Measurements from ENCODE around the gene PEAK1.

DNA sequence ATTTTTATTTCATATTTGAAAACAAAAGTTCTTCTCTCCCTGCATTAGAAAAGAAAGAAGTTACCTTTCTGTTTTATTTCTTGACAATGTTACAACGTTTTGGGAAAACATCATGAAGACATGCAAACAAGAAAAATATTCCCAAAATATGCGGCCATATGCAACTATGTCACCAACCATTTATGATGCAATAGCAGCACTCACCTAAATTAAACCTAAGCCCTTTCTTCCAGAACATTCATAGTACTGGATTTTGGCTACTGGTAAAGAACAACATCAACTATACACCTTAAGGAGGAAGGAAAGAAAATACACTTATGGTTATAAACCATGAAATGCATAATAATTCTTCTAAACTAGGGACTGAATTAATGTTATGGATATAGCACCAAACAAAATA, 164.5 kb downstream of the PEAK1 start:
- TF ChIP-seq, protein P1, sequence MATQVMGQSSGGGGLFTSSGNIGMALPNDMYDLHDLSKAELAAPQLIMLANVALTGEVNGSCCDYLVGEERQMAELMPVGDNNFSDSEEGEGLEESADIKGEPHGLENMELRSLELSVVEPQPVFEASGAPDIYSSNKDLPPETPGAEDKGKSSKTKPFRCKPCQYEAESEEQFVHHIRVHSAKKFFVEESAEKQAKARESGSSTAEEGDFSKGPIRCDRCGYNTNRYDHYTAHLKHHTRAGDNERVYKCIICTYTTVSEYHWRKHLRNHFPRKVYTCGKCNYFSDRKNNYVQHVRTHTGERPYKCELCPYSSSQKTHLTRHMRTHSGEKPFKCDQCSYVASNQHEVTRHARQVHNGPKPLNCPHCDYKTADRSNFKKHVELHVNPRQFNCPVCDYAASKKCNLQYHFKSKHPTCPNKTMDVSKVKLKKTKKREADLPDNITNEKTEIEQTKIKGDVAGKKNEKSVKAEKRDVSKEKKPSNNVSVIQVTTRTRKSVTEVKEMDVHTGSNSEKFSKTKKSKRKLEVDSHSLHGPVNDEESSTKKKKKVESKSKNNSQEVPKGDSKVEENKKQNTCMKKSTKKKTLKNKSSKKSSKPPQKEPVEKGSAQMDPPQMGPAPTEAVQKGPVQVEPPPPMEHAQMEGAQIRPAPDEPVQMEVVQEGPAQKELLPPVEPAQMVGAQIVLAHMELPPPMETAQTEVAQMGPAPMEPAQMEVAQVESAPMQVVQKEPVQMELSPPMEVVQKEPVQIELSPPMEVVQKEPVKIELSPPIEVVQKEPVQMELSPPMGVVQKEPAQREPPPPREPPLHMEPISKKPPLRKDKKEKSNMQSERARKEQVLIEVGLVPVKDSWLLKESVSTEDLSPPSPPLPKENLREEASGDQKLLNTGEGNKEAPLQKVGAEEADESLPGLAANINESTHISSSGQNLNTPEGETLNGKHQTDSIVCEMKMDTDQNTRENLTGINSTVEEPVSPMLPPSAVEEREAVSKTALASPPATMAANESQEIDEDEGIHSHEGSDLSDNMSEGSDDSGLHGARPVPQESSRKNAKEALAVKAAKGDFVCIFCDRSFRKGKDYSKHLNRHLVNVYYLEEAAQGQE (IDR thresholded peaks at IDR 0.05), result no peak
- TF ChIP-seq, protein P2, sequence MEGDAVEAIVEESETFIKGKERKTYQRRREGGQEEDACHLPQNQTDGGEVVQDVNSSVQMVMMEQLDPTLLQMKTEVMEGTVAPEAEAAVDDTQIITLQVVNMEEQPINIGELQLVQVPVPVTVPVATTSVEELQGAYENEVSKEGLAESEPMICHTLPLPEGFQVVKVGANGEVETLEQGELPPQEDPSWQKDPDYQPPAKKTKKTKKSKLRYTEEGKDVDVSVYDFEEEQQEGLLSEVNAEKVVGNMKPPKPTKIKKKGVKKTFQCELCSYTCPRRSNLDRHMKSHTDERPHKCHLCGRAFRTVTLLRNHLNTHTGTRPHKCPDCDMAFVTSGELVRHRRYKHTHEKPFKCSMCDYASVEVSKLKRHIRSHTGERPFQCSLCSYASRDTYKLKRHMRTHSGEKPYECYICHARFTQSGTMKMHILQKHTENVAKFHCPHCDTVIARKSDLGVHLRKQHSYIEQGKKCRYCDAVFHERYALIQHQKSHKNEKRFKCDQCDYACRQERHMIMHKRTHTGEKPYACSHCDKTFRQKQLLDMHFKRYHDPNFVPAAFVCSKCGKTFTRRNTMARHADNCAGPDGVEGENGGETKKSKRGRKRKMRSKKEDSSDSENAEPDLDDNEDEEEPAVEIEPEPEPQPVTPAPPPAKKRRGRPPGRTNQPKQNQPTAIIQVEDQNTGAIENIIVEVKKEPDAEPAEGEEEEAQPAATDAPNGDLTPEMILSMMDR (IDR thresholded peaks at IDR 0.05), result no peak
- TF ChIP-seq HOXB5 (CRISPR knock-in tag; IDR thresholded peaks at IDR 0.05) (no peak), JUN (IDR thresholded peaks at IDR 0.05) (no peak), POLR2A (IDR thresholded peaks at IDR 0.05; ENCODE audit: low read length) (no peak), KDM1A (IDR thresholded peaks at IDR 0.05; ENCODE audit: low read depth) (no peak), MAZ (IDR thresholded peaks at IDR 0.05; ENCODE audit: borderline replicate concordance, low read depth, low read length) (no peak), KDM5A (IDR thresholded peaks at IDR 0.05) (no peak)
- TF ChIP-seq, protein P3, sequence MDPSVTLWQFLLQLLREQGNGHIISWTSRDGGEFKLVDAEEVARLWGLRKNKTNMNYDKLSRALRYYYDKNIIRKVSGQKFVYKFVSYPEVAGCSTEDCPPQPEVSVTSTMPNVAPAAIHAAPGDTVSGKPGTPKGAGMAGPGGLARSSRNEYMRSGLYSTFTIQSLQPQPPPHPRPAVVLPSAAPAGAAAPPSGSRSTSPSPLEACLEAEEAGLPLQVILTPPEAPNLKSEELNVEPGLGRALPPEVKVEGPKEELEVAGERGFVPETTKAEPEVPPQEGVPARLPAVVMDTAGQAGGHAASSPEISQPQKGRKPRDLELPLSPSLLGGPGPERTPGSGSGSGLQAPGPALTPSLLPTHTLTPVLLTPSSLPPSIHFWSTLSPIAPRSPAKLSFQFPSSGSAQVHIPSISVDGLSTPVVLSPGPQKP (IDR thresholded peaks at IDR 0.05; ENCODE audit: low read depth, low read length), result no peak
- TF ChIP-seq, protein P4, sequence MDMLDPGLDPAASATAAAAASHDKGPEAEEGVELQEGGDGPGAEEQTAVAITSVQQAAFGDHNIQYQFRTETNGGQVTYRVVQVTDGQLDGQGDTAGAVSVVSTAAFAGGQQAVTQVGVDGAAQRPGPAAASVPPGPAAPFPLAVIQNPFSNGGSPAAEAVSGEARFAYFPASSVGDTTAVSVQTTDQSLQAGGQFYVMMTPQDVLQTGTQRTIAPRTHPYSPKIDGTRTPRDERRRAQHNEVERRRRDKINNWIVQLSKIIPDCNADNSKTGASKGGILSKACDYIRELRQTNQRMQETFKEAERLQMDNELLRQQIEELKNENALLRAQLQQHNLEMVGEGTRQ (IDR thresholded peaks at IDR 0.05), result no peak

Data from A549 (cell line).